ENCODE data around the gene TPCN2. TPM values are rescaled to one million over a fixed set of nuclear protein-coding genes. Genes with fewer than 3 reads are reported as not detected.

TPCN2 gene
- total RNA-seq, 4 donors from 2014 or later, result 12.2 to 30.7 (median 17.6) TPM

GRCh38 chr11:69012092-69013008 lies 36.4 kb upstream of the TPCN2 start:
- no peak for TF ChIP-seq CTCF (IDR thresholded peaks at IDR 0.05; ENCODE audit: low read depth)

- TF ChIP-seq CTCF (IDR thresholded peaks at IDR 0.05; ENCODE audit: low read depth), result no peak
These were observed 35.5 kb upstream of the TPCN2 start, which contains the start of gene MRGPRF for GRCh38 chr11:69013009-69013951. TSS of gene MRGPRF (minus strand) at chr11:69013246. CDS start at chr11:69009901, 3,345 bp downstream.

- TF ChIP-seq CTCF (IDR thresholded peaks at IDR 0.05; ENCODE audit: low read depth), result no peak
These were observed 34.5 kb upstream of the TPCN2 start for GRCh38 chr11:69014084-69014851.

DNA sequence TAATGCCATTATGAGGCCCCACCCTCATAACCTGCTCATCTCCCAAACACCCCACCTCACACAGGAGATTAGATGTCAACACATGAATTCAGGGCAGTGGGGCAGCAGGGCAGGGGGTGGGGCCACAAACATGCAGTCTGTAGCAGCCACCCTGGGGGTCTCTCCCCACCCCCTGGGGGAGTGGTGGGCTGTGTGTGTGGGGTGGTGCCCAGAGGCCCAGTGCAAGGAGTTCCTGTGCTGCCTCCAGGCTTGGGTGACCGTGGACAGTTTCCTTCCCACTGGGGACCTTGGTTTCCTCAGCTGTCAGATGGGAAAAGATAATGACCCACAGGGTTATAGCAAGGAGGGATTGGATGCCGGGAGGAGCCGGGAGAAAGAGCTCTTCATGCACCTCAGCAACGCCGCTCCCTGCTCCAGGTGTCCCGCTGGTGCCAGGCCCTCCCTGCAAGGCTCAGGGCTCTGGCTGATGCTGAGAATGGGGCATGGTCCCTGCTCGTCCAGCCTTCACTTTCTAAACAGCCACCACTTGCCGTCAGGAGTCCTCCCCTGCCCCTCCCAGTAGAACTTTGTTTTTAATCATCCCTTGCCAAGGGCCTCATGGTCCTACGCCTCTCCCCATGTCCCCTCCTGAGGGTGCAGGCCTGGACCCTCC lies 33.7 kb upstream of the TPCN2 start:
- TF ChIP-seq CTCF (IDR thresholded peaks at IDR 0.05; ENCODE audit: low read depth), result no peak

DNA sequence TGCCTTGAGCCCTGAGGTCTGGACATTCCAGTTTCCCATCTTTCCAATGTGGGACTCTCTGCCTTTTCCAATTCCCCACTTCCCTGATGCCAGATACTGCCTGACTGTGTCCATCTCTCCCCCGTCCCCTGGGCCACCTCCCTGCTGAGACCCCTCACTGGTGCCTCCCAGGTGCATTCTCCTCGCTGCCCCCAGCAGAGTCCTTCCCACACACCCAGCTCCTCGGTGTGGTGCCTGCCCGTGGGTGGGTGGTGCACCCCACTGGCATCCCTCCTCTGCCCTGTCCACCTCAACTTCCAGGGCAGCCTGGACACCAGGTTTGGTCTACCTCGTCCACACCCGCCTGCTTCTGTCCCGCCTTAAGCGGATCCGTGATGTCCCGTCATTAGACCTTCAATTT lies 30.8 kb upstream of the TPCN2 start:
- TF ChIP-seq CTCF (IDR thresholded peaks at IDR 0.05; ENCODE audit: low read depth), result no peak

- no peak for TF ChIP-seq CTCF (IDR thresholded peaks at IDR 0.05; ENCODE audit: low read depth)
These were observed 29.8 kb upstream of the TPCN2 start for GRCh38 chr11:69018924-69019323.
